SW480 (cell line): ENCODE results near the gene TMEM120B.
A peak's percentile ranks its signal among the peaks of the same experiment; 100 is the strongest.
"Not testable (repeated sequence)": the region's sequence is repeated elsewhere in the genome, so short reads cannot be mapped to it uniquely, and the experiment has no call there.

ENCODE experiments used
- DNase-seq: peaks from one replicate; pipeline ENCODE4 v3.0.0-alpha.2; 2016; ENCODE audit warnings: low spot score

The TMEM120B gene

GRCh38 chr12:121712461-121713256 lies at the start of gene TMEM120B:
TMEM120B (plus strand) TSS chr12:121712752; CDS start chr12:121712896, 144 bp downstream.
- DNase-seq, result peak; percentile 46

GRCh38 chr12:121663610-121663929 lies 49.0 kb upstream of the TMEM120B start:
- no peak for DNase-seq

- not testable (repeated sequence) for DNase-seq
Observed at GRCh38 chr12:121666829-121667228, 45.7 kb upstream of the TMEM120B start.

GRCh38 chr12:121668750-121669520 lies 43.6 kb upstream of the TMEM120B start:
- no peak for DNase-seq

- no peak for DNase-seq
Observed at GRCh38 chr12:121669521-121669900, 43.0 kb upstream of the TMEM120B start, which contains the start of gene MORN3. MORN3 (minus strand) TSS chr12:121669654; CDS start chr12:121669483, 171 bp downstream.

- no peak for DNase-seq
Observed at GRCh38 chr12:121673013-121673511, 39.5 kb upstream of the TMEM120B start.

GRCh38 chr12:121676190-121676589 lies 36.4 kb upstream of the TMEM120B start:
- no peak for DNase-seq

GRCh38 chr12:121678305-121678704 lies 34.2 kb upstream of the TMEM120B start:
- DNase-seq, result no peak

- DNase-seq, result no peak
Observed at GRCh38 chr12:121678716-121679300, 33.7 kb upstream of the TMEM120B start.

- not testable (repeated sequence) for DNase-seq
Observed at GRCh38 chr12:121679661-121680197, 32.8 kb upstream of the TMEM120B start.

- no peak for DNase-seq
Observed at GRCh38 chr12:121688966-121689365, 23.6 kb upstream of the TMEM120B start.

- DNase-seq, result no peak
Observed at GRCh38 chr12:121689430-121689829, 23.1 kb upstream of the TMEM120B start.

GRCh38 chr12:121692744-121693143 lies 19.8 kb upstream of the TMEM120B start:
- DNase-seq, result not testable (repeated sequence)

- no peak for DNase-seq
Observed at GRCh38 chr12:121693155-121693687, 19.3 kb upstream of the TMEM120B start.

- peak; percentile 32 for DNase-seq
Observed at GRCh38 chr12:121697093-121697698, 15.4 kb upstream of the TMEM120B start.

GRCh38 chr12:121697861-121698260 lies 14.7 kb upstream of the TMEM120B start:
- DNase-seq, result not testable (repeated sequence)

- no peak for DNase-seq
Observed at GRCh38 chr12:121701667-121702277, 10.8 kb upstream of the TMEM120B start.

GRCh38 chr12:121702944-121703343 lies 9.6 kb upstream of the TMEM120B start:
- DNase-seq, result no peak

- DNase-seq, result no peak
Observed at GRCh38 chr12:121705514-121705913, 7.0 kb upstream of the TMEM120B start.

- no peak for DNase-seq
Observed at GRCh38 chr12:121708313-121709063, 4.1 kb upstream of the TMEM120B start.
